ENCODE measurements around the gene CYP2D6.

- TF ChIP-seq CTCF (IDR thresholded peaks at IDR 0.05): no peak
- no peak for TF ChIP-seq EP300 (IDR thresholded peaks at IDR 0.05)
Observed at GRCh38 chr22:42179616-42180015, 49.0 kb upstream of the CYP2D6 start.
